Measurements from ENCODE around the gene ACHE.

ACHE gene

DNA sequence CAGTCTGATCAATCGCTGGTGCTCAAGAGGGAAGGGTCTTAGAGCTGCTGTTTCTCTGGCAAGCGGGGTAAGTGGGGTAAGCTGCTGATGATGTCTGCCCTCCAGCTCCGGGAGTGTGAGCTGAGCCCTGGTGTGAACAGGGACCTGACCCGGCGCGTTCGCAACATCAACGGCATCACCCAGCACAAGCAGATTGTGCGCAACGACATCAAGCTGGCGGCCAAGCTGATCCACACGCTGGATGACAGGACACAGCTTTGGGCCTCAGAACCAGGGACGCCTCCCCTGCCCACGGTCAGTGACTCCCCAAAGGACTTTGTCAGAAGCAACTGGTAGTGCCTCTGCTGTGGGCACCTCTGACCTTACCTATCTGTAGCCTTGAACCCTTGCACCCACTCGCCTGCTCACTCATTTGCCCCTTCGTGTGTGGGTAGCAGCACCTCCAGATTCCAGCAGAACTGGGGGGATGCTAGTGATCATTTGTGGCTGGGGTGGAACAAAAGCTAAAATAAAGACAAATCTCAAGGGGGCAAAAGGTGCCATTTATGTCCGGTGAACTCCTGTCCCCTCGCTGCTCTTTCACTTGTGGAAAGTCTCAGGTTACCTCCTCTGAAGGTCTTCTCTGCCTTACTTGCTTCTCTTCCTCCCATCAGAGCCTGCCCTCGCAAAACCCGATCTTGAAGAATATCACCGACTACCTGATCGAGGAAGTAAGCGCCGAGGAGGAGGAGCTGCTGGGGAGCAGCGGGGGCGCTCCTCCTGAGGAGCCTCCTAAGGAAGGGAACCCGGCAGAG is 9.3 kb downstream of the ACHE start:
- TF ChIP-seq SUZ12 (IDR thresholded peaks at IDR 0.05; ENCODE audit: extremely low read depth, insufficient read depth, insufficient read length): no peak
- no peak for TF ChIP-seq YY1 (IDR thresholded peaks at IDR 0.05; ENCODE audit: insufficient read depth, insufficient read length)
- no peak for TF ChIP-seq ZNF274 (IDR thresholded peaks at IDR 0.05; ENCODE audit: low read depth, low read length)
- H3K9ac ChIP-seq (ENCODE audit: insufficient read length, low read depth): no peak overlapping the region
- peaks cover 75% of the 10 kb centered on the region for H3K36me3 ChIP-seq (ENCODE audit: insufficient read depth, insufficient read length, low read length)
- peaks cover 13% of the 10 kb centered on the region for H3K4me1 ChIP-seq (ENCODE audit: insufficient read depth, insufficient read length)
- DNase-seq (ENCODE audit: low read depth, low spot score): no peak
- no peaks in the 10 kb centered on the region for H3K27me3 ChIP-seq (ENCODE audit: insufficient read depth, insufficient read length)
- no peaks in the 10 kb centered on the region for H3K9me3 ChIP-seq (ENCODE audit: insufficient read depth, low read length)
- H3K4me3 ChIP-seq (ENCODE audit: insufficient read length, low read depth): no peak overlapping the region

DNA sequence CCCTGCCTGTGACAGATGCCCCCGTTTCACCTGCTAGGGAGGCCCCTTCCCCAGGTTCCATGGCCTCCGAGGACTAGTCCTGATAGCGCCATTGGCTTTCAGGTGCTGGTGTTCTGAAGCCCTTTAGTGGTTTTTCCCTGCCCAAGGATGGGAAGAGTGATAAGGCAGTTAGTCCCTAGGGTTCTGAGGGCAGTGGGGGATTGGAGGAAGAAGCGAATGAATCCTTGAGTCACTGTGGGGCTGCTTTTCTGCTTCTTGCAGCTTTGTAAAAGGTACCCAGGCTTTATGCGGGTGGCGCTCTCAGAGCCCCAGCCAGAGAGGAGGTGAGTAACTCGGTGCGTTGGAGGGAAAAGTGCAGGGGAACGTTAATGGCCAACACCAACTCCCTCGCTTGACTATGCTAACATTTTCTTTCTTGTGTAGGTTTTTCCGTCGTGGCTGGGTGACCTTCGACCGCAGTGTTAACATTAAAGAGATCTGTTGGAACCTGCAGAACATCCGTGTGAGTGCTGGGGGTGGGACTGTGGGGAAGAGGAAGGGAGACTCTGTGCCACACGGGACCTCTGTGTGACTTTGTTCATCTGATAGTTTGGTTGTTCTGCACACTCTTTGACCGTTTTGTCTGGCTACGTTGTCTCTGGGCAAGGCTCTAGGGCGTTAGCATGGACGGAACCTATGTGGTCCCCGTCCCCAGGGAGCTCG is 10.1 kb downstream of the ACHE start:
- peaks cover 81% of the 10 kb centered on the region for H3K36me3 ChIP-seq (ENCODE audit: insufficient read depth, insufficient read length, low read length)
- H3K27me3 ChIP-seq (ENCODE audit: insufficient read depth, insufficient read length): no peaks in the 10 kb centered on the region
- H3K4me3 ChIP-seq (ENCODE audit: insufficient read length, low read depth): no peak overlapping the region
- TF ChIP-seq YY1 (IDR thresholded peaks at IDR 0.05; ENCODE audit: insufficient read depth, insufficient read length): no peak
- no peaks in the 10 kb centered on the region for H3K9me3 ChIP-seq (ENCODE audit: insufficient read depth, low read length)
- no peak for DNase-seq (ENCODE audit: low read depth, low spot score)
- H3K9ac ChIP-seq (ENCODE audit: insufficient read length, low read depth): no peak overlapping the region
- H3K4me1 ChIP-seq (ENCODE audit: insufficient read depth, insufficient read length): peaks cover 13% of the 10 kb centered on the region

DNA sequence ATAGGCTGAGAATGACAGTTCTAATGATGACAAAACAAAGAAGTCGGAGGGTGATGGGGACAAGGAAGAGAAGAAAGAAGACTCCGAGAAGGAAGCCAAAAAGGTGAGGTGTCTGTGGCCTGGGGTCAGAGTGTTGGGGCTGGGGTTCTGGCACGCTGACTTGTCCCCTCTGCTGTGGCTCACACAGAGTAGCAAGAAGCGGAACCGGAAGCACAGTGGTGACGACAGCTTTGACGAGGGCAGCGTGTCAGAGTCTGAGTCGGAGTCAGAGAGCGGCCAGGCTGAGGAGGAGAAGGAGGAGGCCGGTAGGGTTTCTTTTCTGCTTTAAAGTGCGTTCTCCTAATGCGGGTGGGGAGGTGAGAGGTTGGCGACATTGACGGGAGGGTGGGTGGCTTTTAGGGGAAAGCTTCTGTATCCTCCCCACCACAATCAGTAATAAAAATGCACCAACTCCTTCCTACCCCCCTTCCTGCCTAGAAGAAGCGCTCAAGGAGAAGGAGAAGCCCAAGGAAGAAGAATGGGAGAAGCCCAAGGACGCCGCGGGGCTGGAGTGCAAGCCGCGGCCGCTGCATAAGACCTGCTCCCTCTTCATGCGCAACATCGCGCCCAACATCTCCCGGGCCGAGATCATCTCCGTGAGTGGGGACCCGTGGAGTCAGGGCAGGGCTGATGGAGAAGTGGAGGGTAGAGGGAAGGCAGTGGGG is 10.8 kb downstream of the ACHE start:
- Histone ChIP-seq H3K4me1 (ENCODE audit: insufficient read depth, insufficient read length) (peaks cover 13% of the 10 kb centered on the region), H3K27me3 (ENCODE audit: insufficient read depth, insufficient read length) (no peaks in the 10 kb centered on the region), H3K9me3 (ENCODE audit: insufficient read depth, low read length) (no peaks in the 10 kb centered on the region), H3K9ac (ENCODE audit: insufficient read length, low read depth) (no peak overlapping the region), H3K36me3 (ENCODE audit: insufficient read depth, insufficient read length, low read length) (peaks cover 87% of the 10 kb centered on the region), H3K4me3 (ENCODE audit: insufficient read length, low read depth) (no peak overlapping the region)
- DNase-seq (ENCODE audit: low read depth, low spot score): no peak
- TF ChIP-seq ZNF274 (IDR thresholded peaks at IDR 0.05; ENCODE audit: low read depth, low read length) (no peak), YY1 (IDR thresholded peaks at IDR 0.05; ENCODE audit: insufficient read depth, insufficient read length) (no peak), SUZ12 (IDR thresholded peaks at IDR 0.05; ENCODE audit: extremely low read depth, insufficient read depth, insufficient read length) (no peak)

DNA sequence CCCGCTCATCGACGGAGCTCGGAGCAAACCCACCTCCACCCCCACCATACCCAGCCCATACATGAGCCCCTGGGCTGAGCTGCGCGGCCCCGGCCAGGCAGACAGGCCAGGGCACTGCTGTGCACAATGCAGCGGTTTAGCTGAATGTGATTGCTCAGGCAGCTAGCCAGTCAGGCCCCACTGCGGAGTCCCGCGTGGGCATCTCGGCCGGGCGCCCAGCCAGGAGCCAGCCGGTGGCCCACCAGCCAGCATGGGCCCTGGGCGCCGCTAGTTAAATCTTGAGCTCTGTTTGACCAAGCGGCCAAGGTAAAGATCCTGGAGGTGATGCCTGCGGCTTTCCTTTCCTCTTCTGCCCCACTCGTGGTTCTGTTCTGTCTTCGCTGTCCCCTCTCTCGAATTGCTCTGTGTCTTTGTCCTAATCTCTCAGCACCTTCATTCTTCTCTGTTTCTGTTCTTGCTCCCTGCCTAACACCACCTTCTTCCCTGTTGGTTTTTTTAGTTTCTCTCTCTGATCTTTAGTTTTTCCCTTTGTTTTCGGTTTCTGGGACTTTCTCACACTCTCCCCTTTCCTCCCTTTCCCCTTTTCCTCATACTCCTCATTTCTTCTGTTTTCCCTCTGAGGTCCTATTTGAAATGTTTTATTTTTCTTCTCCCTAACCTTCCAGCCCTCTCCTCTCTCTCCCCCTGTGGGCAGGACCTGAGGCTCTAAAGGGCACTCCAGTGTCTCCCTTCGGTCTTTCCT is 12.7 kb downstream of the ACHE start:
- TF ChIP-seq ZNF274 (IDR thresholded peaks at IDR 0.05; ENCODE audit: low read depth, low read length): no peak
- peaks cover 13% of the 10 kb centered on the region for H3K4me1 ChIP-seq (ENCODE audit: insufficient read depth, insufficient read length)
- no peak overlapping the region for H3K4me3 ChIP-seq (ENCODE audit: insufficient read length, low read depth)
- no peak for DNase-seq (ENCODE audit: low read depth, low spot score)
- no peaks in the 10 kb centered on the region for H3K9me3 ChIP-seq (ENCODE audit: insufficient read depth, low read length)
- H3K27me3 ChIP-seq (ENCODE audit: insufficient read depth, insufficient read length): no peaks in the 10 kb centered on the region
- peaks cover 89% of the 10 kb centered on the region for H3K36me3 ChIP-seq (ENCODE audit: insufficient read depth, insufficient read length, low read length)
- H3K9ac ChIP-seq (ENCODE audit: insufficient read length, low read depth): no peak overlapping the region

DNA sequence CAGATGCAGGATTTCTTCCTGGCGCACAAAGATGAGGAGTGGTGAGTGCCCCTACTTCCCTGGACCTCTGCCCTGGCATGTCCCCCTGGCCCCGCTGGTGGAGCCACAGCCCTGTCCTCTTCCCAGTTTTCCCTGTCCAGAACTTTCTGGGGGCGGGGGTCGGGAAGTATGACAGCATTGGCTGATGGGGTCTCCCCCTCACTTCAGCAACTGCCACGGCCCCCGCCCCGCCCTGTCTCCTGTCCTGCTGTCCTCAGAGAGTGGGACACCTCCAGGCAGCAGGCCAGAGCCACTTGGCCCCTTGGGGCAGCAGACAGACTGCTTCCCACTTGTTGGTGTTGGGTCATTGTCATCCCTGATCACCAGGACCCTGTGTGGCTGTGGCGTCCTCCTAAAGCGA is 13.5 kb downstream of the ACHE start:
- TF ChIP-seq ZNF274 (IDR thresholded peaks at IDR 0.05; ENCODE audit: low read depth, low read length) (no peak), SUZ12 (IDR thresholded peaks at IDR 0.05; ENCODE audit: extremely low read depth, insufficient read depth, insufficient read length) (no peak), YY1 (IDR thresholded peaks at IDR 0.05; ENCODE audit: insufficient read depth, insufficient read length) (no peak)
- Histone ChIP-seq H3K4me3 (ENCODE audit: insufficient read length, low read depth) (no peak overlapping the region), H3K27me3 (ENCODE audit: insufficient read depth, insufficient read length) (no peaks in the 10 kb centered on the region), H3K9me3 (ENCODE audit: insufficient read depth, low read length) (no peaks in the 10 kb centered on the region), H3K4me1 (ENCODE audit: insufficient read depth, insufficient read length) (peaks cover 10% of the 10 kb centered on the region), H3K9ac (ENCODE audit: insufficient read length, low read depth) (no peak overlapping the region), H3K36me3 (ENCODE audit: insufficient read depth, insufficient read length, low read length) (peaks cover 87% of the 10 kb centered on the region)
- no peak for DNase-seq (ENCODE audit: low read depth, low spot score)

DNA sequence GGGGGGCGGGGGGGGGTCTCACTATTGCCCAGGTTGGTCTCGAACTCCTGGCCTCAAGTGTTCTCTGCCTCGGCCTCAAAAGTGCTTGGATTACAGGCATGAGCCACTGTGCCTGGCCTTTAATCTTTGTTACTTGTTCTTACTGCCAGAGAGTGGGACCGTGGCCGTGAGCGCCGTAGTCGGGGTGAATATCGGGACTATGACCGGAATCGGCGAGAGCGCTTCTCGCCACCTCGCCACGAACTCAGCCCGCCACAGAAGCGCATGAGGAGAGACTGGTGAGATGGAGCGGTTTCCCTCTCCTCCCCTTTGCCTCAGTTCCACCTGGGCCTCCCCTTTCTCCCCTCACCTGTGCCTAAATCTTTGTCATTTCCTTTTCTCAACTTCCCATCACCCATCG is 14.6 kb downstream of the ACHE start:
- Histone ChIP-seq H3K4me1 (ENCODE audit: insufficient read depth, insufficient read length) (peaks cover 8% of the 10 kb centered on the region), H3K36me3 (ENCODE audit: insufficient read depth, insufficient read length, low read length) (peaks cover 87% of the 10 kb centered on the region), H3K9ac (ENCODE audit: insufficient read length, low read depth) (no peak overlapping the region), H3K4me3 (ENCODE audit: insufficient read length, low read depth) (no peak overlapping the region), H3K27me3 (ENCODE audit: insufficient read depth, insufficient read length) (no peaks in the 10 kb centered on the region), H3K9me3 (ENCODE audit: insufficient read depth, low read length) (no peaks in the 10 kb centered on the region)
- DNase-seq (ENCODE audit: low read depth, low spot score): no peak
- TF ChIP-seq ZNF274 (IDR thresholded peaks at IDR 0.05; ENCODE audit: low read depth, low read length) (no peak), YY1 (IDR thresholded peaks at IDR 0.05; ENCODE audit: insufficient read depth, insufficient read length) (no peak), SUZ12 (IDR thresholded peaks at IDR 0.05; ENCODE audit: extremely low read depth, insufficient read depth, insufficient read length) (no peak)

DNA sequence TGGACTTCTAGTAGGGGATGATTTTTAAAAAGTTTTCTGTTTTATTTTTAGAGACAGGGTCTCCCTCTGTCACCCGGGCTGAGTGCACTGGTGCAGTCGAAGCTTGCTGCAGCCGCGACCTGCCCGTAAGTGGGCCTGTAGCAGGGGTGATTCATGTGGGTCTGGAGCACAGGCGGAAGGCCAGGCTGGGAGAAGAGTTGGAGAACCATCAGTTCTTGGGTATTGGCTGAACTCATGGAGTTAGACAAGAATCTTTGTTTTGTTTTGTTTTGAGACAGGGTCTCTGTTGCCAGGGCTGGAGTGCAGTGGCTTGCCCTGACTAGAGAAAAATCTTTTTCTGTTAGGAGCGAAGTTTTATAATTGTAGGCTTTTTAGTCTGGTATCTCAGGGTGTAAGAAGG is 15.0 kb downstream of the ACHE start:
- Histone ChIP-seq H3K9me3 (ENCODE audit: insufficient read depth, low read length) (no peaks in the 10 kb centered on the region), H3K27me3 (ENCODE audit: insufficient read depth, insufficient read length) (no peaks in the 10 kb centered on the region), H3K4me3 (ENCODE audit: insufficient read length, low read depth) (no peak overlapping the region), H3K4me1 (ENCODE audit: insufficient read depth, insufficient read length) (peaks cover 5% of the 10 kb centered on the region), H3K36me3 (ENCODE audit: insufficient read depth, insufficient read length, low read length) (peaks cover 87% of the 10 kb centered on the region), H3K9ac (ENCODE audit: insufficient read length, low read depth) (no peak overlapping the region)
- TF ChIP-seq ZNF274 (IDR thresholded peaks at IDR 0.05; ENCODE audit: low read depth, low read length) (no peak), YY1 (IDR thresholded peaks at IDR 0.05; ENCODE audit: insufficient read depth, insufficient read length) (no peak), SUZ12 (IDR thresholded peaks at IDR 0.05; ENCODE audit: extremely low read depth, insufficient read depth, insufficient read length) (no peak)
- no peak for DNase-seq (ENCODE audit: low read depth, low spot score)

All from NT2/D1 (cell line).